HAP-1 (cell line): ENCODE measurements around the gene ZNF253.
"Not testable (repeated sequence)": the region's sequence is repeated elsewhere in the genome, so short reads cannot be mapped to it uniquely, and the experiment has no call there.

Experiments used
- DNase-seq, 2 experiments: peaks; one replicate each; pipeline ENCODE4 v3.0.0-alpha.2; 2016 to 2020; ENCODE audit warnings: low spot score in 2 of 2
- H3K27me3 ChIP-seq: fragments of 250-450 bp; sonication (Bioruptor Pico); 2 replicates; pipeline ENCODE4 v1.5.1; 2020; ENCODE audit warnings: low read depth, mild to moderate bottlenecking, moderate library complexity
- H3K36me3 ChIP-seq: fragments of 250-450 bp; sonication (Bioruptor Pico); replicated peaks from 2 replicates; pipeline ENCODE4 v1.5.1; 2020; ENCODE audit warnings: mild to moderate bottlenecking
- H3K4me1 ChIP-seq: fragments of 250-450 bp; sonication (Bioruptor Pico); 2 replicates; pipeline ENCODE4 v1.5.1; 2020; ENCODE audit warnings: mild to moderate bottlenecking
- H3K4me3 ChIP-seq: fragments of 250-450 bp; sonication (Bioruptor Pico); 2 replicates; pipeline ENCODE4 v1.5.1; 2020; ENCODE audit warnings: mild to moderate bottlenecking, moderate library complexity
- H3K9me3 ChIP-seq: fragments of 250-450 bp; sonication (Bioruptor Pico); 2 replicates; pipeline ENCODE4 v1.5.1; 2020; ENCODE audit warnings: mild to moderate bottlenecking, moderate library complexity
- in situ Hi-C: fragments of 300-500 bp; cut with MboI; formaldehyde crosslinking; loops from 3 replicates; pipeline ENCODE4 v1.14.3; 2020; ENCODE audit warnings: low sequenced_read_pairs, inconsistent platforms, mixed read lengths

The ZNF253 gene

GRCh38 chr19:19914596-19914995 lies 48.9 kb downstream of the ZNF253 start:
- Histone ChIP-seq H3K9me3 (no peaks in the 10 kb centered on the region), H3K4me3 (no peak overlapping the region), H3K27me3 (no peaks in the 10 kb centered on the region), H3K36me3 (no peaks in the 10 kb centered on the region), H3K4me1 (no peaks in the 10 kb centered on the region)
- no peak for DNase-seq
- in situ Hi-C loops: no loop called here

GRCh38 chr19:19930417-19930816 lies 64.7 kb downstream of the ZNF253 start:
- H3K9me3 ChIP-seq, H3K36me3 ChIP-seq, in situ Hi-C loops, H3K4me1 ChIP-seq, H3K27me3 ChIP-seq, H3K4me3 ChIP-seq: not testable (repeated sequence)
- DNase-seq: peak in 1 of 2 experiments; percentile 63

GRCh38 chr19:19933432-19934314 lies 68.0 kb downstream of the ZNF253 start:
- in situ Hi-C loops, H3K27me3 ChIP-seq, H3K4me3 ChIP-seq, H3K4me1 ChIP-seq, DNase-seq, H3K9me3 ChIP-seq, H3K36me3 ChIP-seq: not testable (repeated sequence)

- H3K4me3 ChIP-seq: no peak overlapping the region
- H3K27me3 ChIP-seq: no peaks in the 10 kb centered on the region
- H3K4me1 ChIP-seq: no peaks in the 10 kb centered on the region
- no peak for DNase-seq
- H3K9me3 ChIP-seq: no peaks in the 10 kb centered on the region
- in situ Hi-C loops: no loop called here
- H3K36me3 ChIP-seq: no peaks in the 10 kb centered on the region
Observed at GRCh38 chr19:19937403-19937802, 71.7 kb downstream of the ZNF253 start.

GRCh38 chr19:19938449-19938848 lies 72.8 kb downstream of the ZNF253 start:
- Histone ChIP-seq H3K4me1 (no peaks in the 10 kb centered on the region), H3K36me3 (no peaks in the 10 kb centered on the region), H3K4me3 (no peak overlapping the region), H3K9me3 (no peaks in the 10 kb centered on the region), H3K27me3 (no peaks in the 10 kb centered on the region)
- in situ Hi-C loops: no loop called here
- DNase-seq: no peak

GRCh38 chr19:19943848-19944582 lies 78.3 kb downstream of the ZNF253 start:
- Histone ChIP-seq H3K4me1 (no peaks in the 10 kb centered on the region), H3K4me3 (no peak overlapping the region), H3K36me3 (no peaks in the 10 kb centered on the region), H3K27me3 (no peaks in the 10 kb centered on the region), H3K9me3 (no peaks in the 10 kb centered on the region; the same call in 1 of the 2 replicates)
- DNase-seq: no peak
- in situ Hi-C loops: no loop called here
